GM12874 (cell line): ENCODE data around the gene ATP5IF1.

Source experiments
- CTCF ChIP-seq: IDR thresholded peaks from 2 replicates; pipeline ENCODE4 v1.5.1; 2011; ENCODE audit warnings: low read depth, mild to moderate bottlenecking, control low read depth, low read length, moderate library complexity; ENCODE audit not compliant: insufficient read depth

Gene ATP5IF1

GRCh38 chr1:28213315-28213714 is 22.6 kb upstream of the ATP5IF1 start:
- TF ChIP-seq CTCF = no peak

GRCh38 chr1:28229089-28229488 is 6.8 kb upstream of the ATP5IF1 start:
- TF ChIP-seq CTCF = no peak

- no peak for TF ChIP-seq CTCF
These were observed 5.9 kb upstream of the ATP5IF1 start for GRCh38 chr1:28229996-28230395.

GRCh38 chr1:28232558-28233263 is 3.2 kb upstream of the ATP5IF1 start, which contains the start of gene DNAJC8:
DNAJC8 (minus strand) TSS chr1:28233029; CDS start chr1:28232998, 31 bp downstream.
- TF ChIP-seq CTCF = no peak

GRCh38 chr1:28233264-28233606 is 2.7 kb upstream of the ATP5IF1 start:
- no peak for TF ChIP-seq CTCF

GRCh38 chr1:28236656-28237322 is 865 bp downstream of the ATP5IF1 start:
- no peak for TF ChIP-seq CTCF

GRCh38 chr1:28239004-28239403 is 3.1 kb downstream of the ATP5IF1 start:
- TF ChIP-seq CTCF = no peak
